B cell (primary cell): ENCODE data around the gene RASSF4.

Source experiments
- CTCF ChIP-seq: fragments of 200-600 bp; IDR thresholded peaks from one replicate; pipeline ENCODE4 v1.8.0; 2022; ENCODE audit warnings: antibody characterized with exemption, mild to moderate bottlenecking
- EZH2 ChIP-seq: IDR thresholded peaks from 2 replicates; pipeline ENCODE4 v1.6.1; 2012; ENCODE audit warnings: borderline replicate concordance, low read depth, mild to moderate bottlenecking, moderate library complexity, low read length; ENCODE audit not compliant: insufficient read depth, poor library complexity, severe bottlenecking

- TF ChIP-seq EZH2 = no peak
- TF ChIP-seq CTCF = no peak
These were observed 11.8 kb downstream of the RASSF4 start for GRCh38 chr10:44971434-44971833.
